GOT3 (cell line): ENCODE data around the gene SLC13A3.

Experiments
- DNase-seq: peaks from one replicate; lab custom pipeline; 2025; ENCODE audit warnings: mixed read lengths; lab: John Stamatoyannopoulos, UW

Gene SLC13A3

DNA sequence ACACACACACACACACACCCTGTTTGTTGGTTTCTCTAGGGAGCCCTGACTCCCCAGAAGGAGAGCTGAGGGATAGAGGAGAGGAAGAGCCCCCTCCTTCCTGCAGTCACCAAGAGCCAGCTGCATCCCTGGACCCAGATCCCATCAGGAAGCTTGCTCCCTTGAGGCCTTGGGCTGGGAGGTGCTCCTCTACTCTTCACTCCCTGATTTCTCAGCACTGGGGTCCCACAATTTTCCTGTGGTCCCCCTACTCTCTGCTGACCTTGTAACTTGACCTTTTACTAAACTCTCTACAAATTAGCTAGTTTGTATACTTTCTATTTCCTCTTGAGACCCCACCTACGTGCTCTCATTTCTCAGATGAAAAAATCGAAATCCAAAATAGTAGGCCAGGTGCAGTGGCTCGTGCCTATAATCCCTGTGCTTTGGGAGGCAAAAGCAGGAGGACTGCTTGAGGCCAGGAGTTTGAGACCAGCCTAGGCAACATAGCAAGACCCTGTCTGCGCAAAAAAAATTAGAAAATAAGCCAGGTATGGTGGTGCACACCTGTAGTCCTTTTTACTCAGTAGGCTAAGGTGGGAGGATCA lies 95.8 kb downstream of the SLC13A3 start:
- DNase-seq = no peak

DNA sequence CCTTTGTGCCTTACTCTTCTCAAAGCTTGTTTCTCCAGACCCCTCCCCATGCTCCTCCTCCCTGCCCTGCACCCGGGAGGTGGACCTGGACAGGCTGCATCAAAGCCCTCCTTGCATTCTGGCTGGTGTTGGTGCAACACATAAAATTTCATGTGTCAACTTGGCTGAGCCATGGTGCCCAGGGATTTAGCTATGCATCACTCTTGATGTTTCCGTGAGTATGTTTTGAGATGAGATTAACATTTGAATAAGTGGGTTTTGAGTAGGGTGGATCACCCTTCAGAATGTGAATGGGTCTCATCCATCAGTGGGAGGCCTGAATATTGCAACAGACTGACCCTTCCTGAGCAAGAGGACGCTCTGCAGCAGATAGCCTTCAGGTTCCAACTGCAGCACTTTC lies 96.4 kb downstream of the SLC13A3 start:
- DNase-seq = no peak

DNA sequence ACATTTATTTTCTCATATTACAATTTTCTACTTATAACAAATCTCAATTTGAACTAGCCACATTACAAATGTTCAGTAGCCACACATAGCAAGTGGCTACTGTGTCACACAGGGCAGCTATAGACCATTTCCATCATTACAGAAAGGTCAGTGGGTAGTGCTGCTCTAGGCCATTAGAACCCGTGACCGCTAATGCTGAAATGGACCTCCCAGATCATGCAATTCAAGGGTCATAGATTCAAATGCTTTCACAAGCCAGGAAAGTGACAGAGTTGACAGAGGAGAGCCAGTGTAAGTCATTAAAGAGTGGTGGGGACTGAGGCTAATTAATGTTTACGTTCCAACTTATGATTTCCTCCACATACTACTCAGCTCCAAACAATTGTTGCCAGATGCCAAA lies 97.3 kb downstream of the SLC13A3 start:
- no peak for DNase-seq

GRCh38 chr20:46552460-46553420 lies 98.5 kb downstream of the SLC13A3 start:
- DNase-seq = no peak

DNA sequence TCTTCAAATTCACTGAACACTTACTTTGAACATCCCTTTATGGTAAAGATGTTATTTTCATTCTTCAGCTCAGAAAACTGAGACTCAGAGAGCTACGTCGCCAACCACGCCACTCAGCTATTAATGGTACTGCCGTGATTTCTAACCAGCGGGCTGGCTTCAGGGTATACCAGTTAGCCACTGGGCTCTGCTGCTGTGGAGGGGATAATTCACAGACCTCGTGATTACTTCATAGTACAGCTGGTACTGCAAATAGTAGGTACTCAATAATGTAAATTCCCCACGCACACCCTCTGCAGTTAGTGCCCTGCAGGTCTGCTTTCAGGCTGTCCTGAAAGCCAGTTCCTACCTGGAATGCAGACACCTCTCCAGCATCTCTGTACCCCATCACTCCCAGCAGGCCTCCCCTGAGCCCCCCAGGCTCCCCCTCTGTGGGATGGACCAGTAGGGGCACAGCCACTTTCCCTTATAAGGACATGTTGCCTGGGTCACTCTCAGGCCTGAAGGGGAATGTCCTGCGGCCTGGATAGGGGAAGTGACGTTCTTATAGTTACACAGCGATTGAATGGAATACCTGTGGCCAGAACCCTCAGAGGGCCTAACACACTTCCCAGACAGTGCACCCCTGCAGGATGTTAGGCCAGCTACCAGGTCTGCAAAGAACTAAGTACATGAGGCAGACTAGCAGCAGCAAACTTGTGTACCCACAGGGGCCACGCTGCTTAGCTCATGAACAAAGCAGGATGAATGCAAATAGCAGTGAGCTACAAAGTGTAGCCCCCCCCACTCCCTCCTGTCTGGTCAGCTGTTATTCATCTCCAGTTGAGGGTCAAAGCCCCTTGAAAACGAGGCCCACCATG lies 99.5 kb downstream of the SLC13A3 start:
- no peak for DNase-seq

DNA sequence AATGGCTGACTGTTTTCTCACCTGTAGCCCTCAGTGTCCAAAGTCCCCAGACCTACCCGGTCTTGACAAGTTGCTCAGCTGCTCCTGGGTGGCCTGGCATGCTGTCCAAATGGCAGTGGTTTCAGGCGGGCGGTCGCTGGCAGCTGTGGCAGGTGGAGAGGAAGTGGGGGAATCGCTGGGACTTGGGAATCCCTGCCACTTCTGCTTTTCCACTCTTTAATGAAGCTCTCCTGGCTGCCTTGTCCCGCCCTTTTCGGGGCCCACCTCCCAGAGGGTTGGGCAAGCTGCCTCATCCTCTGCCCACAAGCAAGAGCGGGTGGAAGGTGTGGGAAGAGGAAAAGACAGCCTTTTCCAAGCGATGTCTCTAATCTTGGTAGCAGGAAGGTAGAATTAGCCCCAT lies 100.8 kb downstream of the SLC13A3 start, which contains the start of gene OCSTAMP:
Gene OCSTAMP, minus strand, starts transcription at position 194 of the 400 bp plus-strand sequence. Its CDS starts 94 bp downstream, at position 100.
- DNase-seq = no peak

DNA sequence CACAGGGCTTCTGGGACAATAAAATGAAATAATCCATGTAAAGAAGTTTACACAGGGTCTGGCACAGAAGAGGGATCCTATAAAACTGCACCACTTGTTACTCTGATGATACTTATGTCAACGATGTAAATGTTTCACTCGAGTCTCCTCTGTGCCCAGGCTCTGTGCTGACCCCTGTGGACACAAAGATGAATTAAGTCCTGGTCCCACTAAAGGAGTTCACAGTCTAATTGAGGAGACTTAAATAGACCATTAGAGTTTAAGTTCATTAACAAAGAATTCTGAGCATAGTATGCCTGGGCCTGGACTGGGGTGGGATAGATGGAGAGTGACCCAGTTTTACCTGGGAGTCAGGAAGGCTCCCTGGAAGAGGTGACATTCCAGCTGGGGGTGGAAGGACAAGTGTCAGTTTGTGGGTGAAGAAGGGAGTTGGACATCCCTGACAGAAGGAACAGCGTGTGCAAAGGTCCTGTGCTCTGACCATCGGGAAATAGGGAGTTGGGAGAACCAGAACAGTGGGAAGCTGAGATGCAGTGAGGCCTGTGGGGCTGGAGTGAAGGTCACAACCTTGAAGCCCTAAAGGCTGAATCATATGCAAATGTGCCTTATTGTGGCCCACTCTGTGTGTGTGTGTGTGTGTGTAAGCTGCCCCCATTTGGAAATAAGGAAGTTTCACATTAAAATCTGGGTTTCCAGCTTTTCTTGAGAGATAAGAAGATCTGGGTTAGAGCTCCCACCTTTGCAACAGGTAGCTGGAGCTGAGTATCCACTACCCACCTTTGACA lies 101.9 kb downstream of the SLC13A3 start:
- no peak for DNase-seq

DNA sequence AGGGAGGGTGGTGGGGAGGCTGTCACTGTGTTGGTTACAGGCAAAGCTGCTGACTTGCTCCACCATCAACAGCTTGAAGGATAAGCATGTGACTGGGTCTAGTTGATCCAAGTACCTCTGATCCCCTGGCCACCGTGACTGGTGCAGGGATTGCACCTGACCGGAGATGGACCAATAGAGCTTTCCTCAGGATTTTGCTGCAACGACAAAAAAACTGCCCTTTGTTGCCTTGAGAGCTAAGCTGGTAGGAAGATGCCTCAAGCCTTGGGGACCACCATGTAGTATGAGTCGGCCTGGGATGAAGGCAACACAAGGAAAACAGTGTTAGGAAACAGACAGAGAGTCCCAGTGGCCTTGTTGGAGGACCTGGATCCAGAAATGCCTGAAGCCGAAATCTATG lies 102.6 kb downstream of the SLC13A3 start:
- no peak for DNase-seq

DNA sequence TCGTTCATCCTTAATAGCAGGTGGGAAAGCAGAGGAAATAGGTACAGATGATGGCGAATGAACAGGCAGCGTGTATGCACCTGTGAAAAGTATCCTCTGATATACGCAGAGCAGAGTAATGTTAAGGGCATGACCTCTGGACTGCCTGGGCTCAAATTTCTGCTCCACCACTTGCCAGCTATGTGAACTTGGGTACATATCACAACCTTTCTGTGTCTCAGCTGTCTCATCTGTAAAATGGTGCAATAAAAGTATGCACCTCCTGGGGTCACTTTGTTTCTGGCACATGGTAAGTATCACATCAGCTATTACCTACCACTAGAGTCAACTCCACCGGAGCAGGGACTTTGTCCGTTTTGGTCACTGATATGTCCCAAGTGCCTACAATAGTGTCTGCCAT lies 103.3 kb downstream of the SLC13A3 start:
- DNase-seq = no peak

GRCh38 chr20:46546936-46547335 lies 104.3 kb downstream of the SLC13A3 start:
- DNase-seq = no peak

GRCh38 chr20:46546298-46546697 lies 105.0 kb downstream of the SLC13A3 start:
- DNase-seq = no peak

DNA sequence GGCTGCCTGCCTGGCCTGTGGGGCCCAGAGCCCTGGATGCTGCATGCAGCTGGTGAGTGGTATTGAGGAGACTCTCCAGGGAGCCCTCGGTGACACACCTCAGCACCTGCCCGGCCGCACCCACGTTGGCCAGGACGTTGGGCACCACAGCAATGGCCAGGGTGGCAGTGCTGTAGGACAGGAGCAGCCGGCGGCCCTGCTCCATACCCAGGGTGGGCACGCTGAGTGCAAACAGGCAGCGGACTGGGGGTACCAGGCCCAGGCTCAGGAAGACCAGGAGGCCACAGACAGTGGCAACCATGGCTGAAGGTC lies 105.5 kb downstream of the SLC13A3 start:
- DNase-seq = no peak

GRCh38 chr20:46545077-46545826 lies 106.0 kb downstream of the SLC13A3 start:
- DNase-seq = no peak

DNA sequence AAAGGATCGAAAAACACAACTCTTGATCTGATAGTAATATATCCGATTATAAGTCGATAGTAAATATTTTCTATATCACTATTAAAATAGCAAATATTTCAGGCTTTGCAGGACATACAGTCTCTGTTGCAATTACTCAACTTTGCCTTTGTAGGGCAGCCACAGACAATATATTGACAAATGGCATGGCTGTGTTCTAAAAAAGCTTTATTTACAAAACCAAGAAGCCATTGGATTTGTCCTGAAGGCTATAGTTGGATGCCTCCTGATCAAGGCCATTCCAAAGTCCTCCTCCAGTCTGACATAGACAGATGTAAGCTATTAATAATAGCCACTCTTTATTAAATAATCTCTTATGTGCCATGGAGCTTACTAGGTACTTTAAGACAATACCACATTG lies 106.7 kb downstream of the SLC13A3 start:
- DNase-seq = no peak

DNA sequence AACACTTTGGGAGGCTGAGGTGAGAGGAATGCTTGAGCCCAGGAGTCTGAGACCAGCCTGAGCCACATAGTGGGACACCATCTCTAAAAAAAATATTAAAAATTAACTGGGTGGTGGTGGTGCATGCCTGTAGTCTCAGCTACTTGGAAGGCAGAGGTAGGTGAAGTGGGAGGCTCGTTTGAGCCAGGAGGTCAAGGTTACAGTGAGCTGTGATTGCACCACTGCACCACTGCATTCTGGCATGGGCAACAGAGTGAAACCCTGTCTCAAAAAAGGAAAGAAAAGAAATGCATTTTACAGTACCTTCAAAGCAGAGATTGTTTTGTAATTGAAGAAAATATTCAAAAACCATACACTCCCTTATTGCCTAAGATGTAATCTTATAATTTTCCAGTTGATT lies 107.3 kb downstream of the SLC13A3 start:
- DNase-seq = no peak

DNA sequence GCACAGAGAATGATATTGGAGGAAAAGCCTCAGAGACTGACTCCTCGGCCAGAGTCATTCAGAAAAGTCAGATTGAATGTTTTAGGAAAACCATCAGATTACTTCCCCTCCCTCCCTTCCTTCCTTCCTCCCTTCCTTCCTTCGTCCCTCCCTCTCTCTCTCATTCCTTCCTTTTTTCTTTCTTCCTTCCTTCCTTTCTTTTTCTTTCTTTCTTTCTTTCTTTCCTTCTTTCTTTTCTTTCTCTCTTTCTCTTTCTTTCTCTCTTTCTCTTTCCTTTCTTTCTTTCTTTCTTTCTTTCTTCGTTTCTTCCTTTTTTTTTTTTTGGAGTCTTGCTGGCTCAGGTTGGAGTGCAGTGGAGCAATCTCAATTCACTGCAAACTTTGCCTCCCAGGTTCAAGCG lies 108.2 kb downstream of the SLC13A3 start:
- no peak for DNase-seq

- DNase-seq = no peak
These were observed 109.9 kb downstream of the SLC13A3 start for GRCh38 chr20:46541229-46541935.

DNA sequence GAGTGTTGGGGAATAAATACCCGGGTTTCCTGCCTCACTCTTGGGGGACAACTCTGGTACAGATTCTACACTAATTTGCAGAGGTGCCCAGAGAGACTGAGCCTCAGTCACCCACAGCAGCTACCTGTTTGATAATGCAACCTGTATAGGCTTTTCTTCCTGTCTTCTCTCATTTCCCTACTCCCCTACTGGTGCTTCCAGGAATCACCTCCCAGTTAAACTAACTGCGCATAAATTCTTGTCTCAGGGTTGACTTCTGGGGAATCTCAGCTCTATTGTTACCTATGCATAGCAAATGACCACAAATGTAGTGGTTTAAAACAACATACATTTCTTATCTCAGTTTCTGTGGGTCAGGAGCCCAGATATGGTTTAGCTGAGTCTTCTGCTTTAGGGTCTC lies 112.1 kb downstream of the SLC13A3 start:
- DNase-seq = no peak

DNA sequence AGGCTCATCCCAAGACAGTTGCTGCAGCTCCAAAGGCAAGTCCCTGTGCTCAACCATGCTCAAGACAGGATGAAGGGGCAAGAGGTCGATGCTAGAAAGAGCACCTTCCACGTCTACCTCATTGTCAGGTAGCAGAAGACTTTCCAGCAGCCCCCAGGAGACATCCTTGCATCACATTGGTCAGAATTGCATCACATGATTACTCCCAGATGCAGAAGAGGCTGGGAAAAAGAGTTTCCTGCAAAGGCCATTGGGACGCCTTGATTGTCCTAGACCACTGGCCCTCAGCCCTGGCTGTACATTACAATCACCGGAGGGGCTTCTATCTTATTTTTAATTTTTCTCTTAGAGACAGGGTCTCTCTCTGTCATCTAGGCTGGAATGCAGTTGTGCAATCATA lies 120.6 kb downstream of the SLC13A3 start:
- no peak for DNase-seq

GRCh38 chr20:46523696-46524328 lies 127.4 kb downstream of the SLC13A3 start:
- DNase-seq = no peak
